Endodermal cell (in vitro differentiated cells): Measurements from ENCODE around the gene GOLPH3. TPM values are rescaled to one million over a fixed set of nuclear protein-coding genes. Genes with fewer than 3 reads are reported as not detected.
A peak's percentile ranks its signal among the peaks of the same experiment; 100 is the strongest.

Source experiments
- DNase-seq: peaks from one replicate; pipeline ENCODE4 v3.0.0-alpha.2; 2017
- H3K27ac ChIP-seq: 2 replicates; pipeline ENCODE4 v1.5.1; 2013; ENCODE audit warnings: mild to moderate bottlenecking, low read depth, low read length, moderate library complexity
- H3K27me3 ChIP-seq: 2 replicates; pipeline ENCODE4 v1.6.1; 2013; ENCODE audit warnings: mild to moderate bottlenecking, low read length, moderate library complexity; ENCODE audit not compliant: insufficient read depth, control insufficient read depth, poor library complexity, severe bottlenecking
- H3K36me3 ChIP-seq: 2 replicates; pipeline ENCODE4 v1.7.0; 2013; ENCODE audit warnings: mild to moderate bottlenecking, low read length, moderate library complexity; ENCODE audit not compliant: control insufficient read depth, insufficient read depth
- H3K4me1 ChIP-seq: one replicate; pipeline ENCODE4 v1.7.0; 2013; ENCODE audit warnings: low read length; ENCODE audit not compliant: control insufficient read depth, insufficient read depth
- H3K4me3 ChIP-seq: 2 replicates; pipeline ENCODE4 v1.5.1; 2013; ENCODE audit warnings: mild to moderate bottlenecking, low read length, moderate library complexity
- H3K9ac ChIP-seq: 2 replicates; pipeline ENCODE4 v1.6.1; 2013; ENCODE audit warnings: mild to moderate bottlenecking, low read length, moderate library complexity; ENCODE audit not compliant: poor library complexity, severe bottlenecking; ENCODE audit errors: extremely low read depth
- H3K9me3 ChIP-seq: 2 replicates; pipeline ENCODE4 v1.6.1; 2013; ENCODE audit warnings: mild to moderate bottlenecking, low read length, moderate library complexity; ENCODE audit not compliant: control insufficient read depth
- H3K27ac Mint-ChIP-seq: 2 replicates; pipeline ENCODE4 v1.8.0; 2020; ENCODE audit warnings: mixed read lengths
- H3K27me3 Mint-ChIP-seq: 2 replicates; pipeline ENCODE4 v1.8.0; 2021; ENCODE audit warnings: mild to moderate bottlenecking, mixed read lengths; ENCODE audit not compliant: insufficient read depth
- H3K36me3 Mint-ChIP-seq: 2 replicates; pipeline ENCODE4 v1.8.0; 2020; ENCODE audit warnings: low read depth, mixed read lengths
- H3K4me1 Mint-ChIP-seq: 2 replicates; pipeline ENCODE4 v1.8.0; 2020; ENCODE audit warnings: mixed read lengths
- H3K4me3 Mint-ChIP-seq: 2 replicates; pipeline ENCODE4 v1.8.0; 2020; ENCODE audit warnings: mild to moderate bottlenecking, moderate library complexity, mixed read lengths
- H3K9me3 Mint-ChIP-seq: 2 replicates; pipeline ENCODE4 v1.8.0; 2020; ENCODE audit warnings: mild to moderate bottlenecking, mixed read lengths
- WGBS, 2 experiments: methylation state at CpG; one replicate each; pipeline versions ENCODE4 v1.1.5 to v1.1.7; 2013; ENCODE audit warnings: missing lambda C conversion rate in 2 of 2, mixed read lengths in 1 of 2; ENCODE audit not compliant: insufficient coverage in 1 of 2, insufficient read length in 1 of 2; 5-methylcytosine and 5-hydroxymethylcytosine counted together
- long read RNA-seq, 4 experiments: library from polyadenylated mRNA in 2 of 4; library from RNA in 1 of 4; library from capped mRNA in 1 of 4; stranded (forward) in 3 of 4; unstranded in 1 of 4; transcript quantifications; one replicate each; pipeline ENCODE4 v2.0.0, GENCODE V29; 2020 to 2021; ENCODE audit warnings: inconsistent platforms in 1 of 4
- polyA plus RNA-seq, 2 experiments: library from polyadenylated mRNA; stranded (reverse); fragments of 50-300 nt; gene quantifications; one replicate each; pipeline ENCODE4 v1.2.3, GENCODE V29; 2013
- total RNA-seq, 2 donors: library from RNA; stranded (reverse); fragmentation: NEBNext Ultra II Directional in 1 of 2; extraction: Animal tissue kit (Norgen Biotek cat#: 25700) in 1 of 2; gene quantifications; 2 replicates in 1 of 2; 3 replicates in 1 of 2; pipeline ENCODE4 v1.2.1, GENCODE V29; 2021
- TF ChIP-seq, protein P1 (sequence below): fragments of 200-600 bp; sonication (generic); conservative IDR thresholded peaks from 2 replicates; pipeline ENCODE4 v1.5.0; 2021; ENCODE audit warnings: antibody characterized with exemption, mild to moderate bottlenecking

GOLPH3 gene
- 10 to 100 TPM; 89.4 to 90.7 TPM for total RNA-seq
- polyA plus RNA-seq (2013, experiment 1 of 2) = 68.2 TPM
- polyA plus RNA-seq (2013, experiment 2 of 2) = 64.9 TPM
- long read RNA-seq, experiment 1, transcript GOLPH3-201 (4 exons, 2,721 nt) = major isoform, 37 of 65 reads
- long read RNA-seq, experiment 1, partial matches to known transcripts = 2 of 65 reads
- long read RNA-seq, experiment 1, other reads (novel, unspliced or antisense) = 26 of 65 reads
- long read RNA-seq, experiment 2, transcript GOLPH3-203 (3 exons, 665 nt) = minor isoform, 6 of 245 reads
- long read RNA-seq, experiment 2, transcript GOLPH3-201 (4 exons, 2,721 nt) = major isoform, 220 of 245 reads
- long read RNA-seq, experiment 2, partial matches to known transcripts = 3 of 245 reads
- long read RNA-seq, experiment 2, other reads (novel, unspliced or antisense) = 13 of 245 reads
- long read RNA-seq, experiment 3, transcript GOLPH3-201 (4 exons, 2,721 nt) = major isoform, 38 of 48 reads
- long read RNA-seq, experiment 3, partial matches to known transcripts = 0 of 48 reads
- long read RNA-seq, experiment 3, other reads (novel, unspliced or antisense) = 9 of 48 reads
- long read RNA-seq, experiment 4, partial matches to known transcripts = 0 of 81 reads
- long read RNA-seq, experiment 4, other reads (novel, unspliced or antisense) = 81 of 81 reads

DNA sequence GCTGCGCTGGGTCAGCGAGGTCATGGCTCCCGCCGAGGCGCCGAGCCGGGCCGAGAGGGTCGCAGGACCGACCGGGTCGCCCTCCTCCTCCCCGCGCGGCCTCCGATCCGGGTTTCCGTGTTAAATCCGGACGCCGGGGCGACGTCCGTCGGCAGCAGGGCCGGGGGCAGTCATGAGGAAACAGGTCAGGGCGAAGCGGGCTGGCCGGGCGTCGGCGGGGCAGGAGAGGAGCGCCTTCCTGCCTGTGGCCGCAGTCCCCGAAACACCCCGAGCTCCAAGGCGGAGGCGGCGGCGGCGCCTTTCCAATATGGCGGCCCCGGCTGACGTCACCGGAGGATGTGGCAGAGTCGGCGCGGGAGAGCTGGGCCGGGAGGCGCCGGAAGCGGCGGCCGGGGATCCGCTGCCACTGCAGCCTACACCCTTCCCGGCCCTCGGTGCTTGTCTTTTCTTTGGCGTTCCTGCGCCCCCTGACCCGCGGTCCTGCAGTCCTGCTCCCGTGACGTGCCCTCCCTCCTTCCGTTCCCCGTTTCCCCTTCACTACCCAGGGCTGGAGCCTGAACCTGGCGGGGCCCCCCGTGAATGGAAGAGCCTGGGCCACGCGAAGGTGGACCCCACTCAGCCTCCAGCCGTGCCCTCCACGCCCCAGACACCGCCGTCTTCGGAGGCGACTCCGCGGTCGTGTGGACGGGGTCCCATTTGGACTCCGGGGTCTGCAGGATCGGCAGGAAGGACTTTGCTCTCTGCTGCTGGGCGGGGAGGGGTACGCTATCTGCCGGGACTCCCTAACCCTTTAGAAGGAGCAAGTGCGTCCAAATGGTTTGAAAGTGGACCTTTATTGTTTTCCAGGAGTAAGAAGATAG is at the start of gene GOLPH3:
Gene GOLPH3 (minus strand): TSS at position 309 of the 860 bp plus-strand sequence. CDS start 285 bp downstream, at position 24.
- peak within 1 kb of the TSS; percentile 91 for H3K4me3 Mint-ChIP-seq
- WGBS, 2 experiments = 0% methylated on average over 21 to 85 of the region's 85 CpGs
- peak within 1 kb of the TSS; percentile 97 for H3K27ac Mint-ChIP-seq
- Histone ChIP-seq H3K9ac (peak within 1 kb of the TSS; percentile 96), H3K4me3 (peak within 1 kb of the TSS; percentile 94), H3K4me1 (peaks cover 4% of the 10 kb centered on the region), H3K27me3 (no peaks in the 10 kb centered on the region), H3K36me3 (peaks cover 27% of the 10 kb centered on the region), H3K9me3 (no peaks in the 10 kb centered on the region), H3K27ac (peak within 1 kb of the TSS; percentile 99)
- H3K4me1 Mint-ChIP-seq = peaks cover 15% of the 10 kb centered on the region
- H3K27me3 Mint-ChIP-seq = peaks cover 3% of the 10 kb centered on the region
- H3K36me3 Mint-ChIP-seq = peaks cover 26% of the 10 kb centered on the region
- TF ChIP-seq, protein P1, sequence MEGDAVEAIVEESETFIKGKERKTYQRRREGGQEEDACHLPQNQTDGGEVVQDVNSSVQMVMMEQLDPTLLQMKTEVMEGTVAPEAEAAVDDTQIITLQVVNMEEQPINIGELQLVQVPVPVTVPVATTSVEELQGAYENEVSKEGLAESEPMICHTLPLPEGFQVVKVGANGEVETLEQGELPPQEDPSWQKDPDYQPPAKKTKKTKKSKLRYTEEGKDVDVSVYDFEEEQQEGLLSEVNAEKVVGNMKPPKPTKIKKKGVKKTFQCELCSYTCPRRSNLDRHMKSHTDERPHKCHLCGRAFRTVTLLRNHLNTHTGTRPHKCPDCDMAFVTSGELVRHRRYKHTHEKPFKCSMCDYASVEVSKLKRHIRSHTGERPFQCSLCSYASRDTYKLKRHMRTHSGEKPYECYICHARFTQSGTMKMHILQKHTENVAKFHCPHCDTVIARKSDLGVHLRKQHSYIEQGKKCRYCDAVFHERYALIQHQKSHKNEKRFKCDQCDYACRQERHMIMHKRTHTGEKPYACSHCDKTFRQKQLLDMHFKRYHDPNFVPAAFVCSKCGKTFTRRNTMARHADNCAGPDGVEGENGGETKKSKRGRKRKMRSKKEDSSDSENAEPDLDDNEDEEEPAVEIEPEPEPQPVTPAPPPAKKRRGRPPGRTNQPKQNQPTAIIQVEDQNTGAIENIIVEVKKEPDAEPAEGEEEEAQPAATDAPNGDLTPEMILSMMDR = peak; percentile 21
- DNase-seq = peak; percentile 98
- no peaks in the 10 kb centered on the region for H3K9me3 Mint-ChIP-seq

GRCh38 chr5:32222723-32223470 is 48.8 kb upstream of the GOLPH3 start:
- Mint-ChIP-seq H3K9me3 (peaks cover 3% of the 10 kb centered on the region), H3K4me1 (no peaks in the 10 kb centered on the region), H3K27me3 (no peaks in the 10 kb centered on the region), H3K27ac (no peak overlapping the region), H3K36me3 (peaks cover 12% of the 10 kb centered on the region), H3K4me3 (no peak overlapping the region)
- H3K4me1 ChIP-seq = no peaks in the 10 kb centered on the region
- H3K36me3 ChIP-seq = peaks cover 17% of the 10 kb centered on the region
- 95% methylated on average over 4 of the region's 5 CpGs; no CpG with 5 or more reads in 1 of the 2 experiments for WGBS, 2 experiments
- H3K27ac ChIP-seq = no peak overlapping the region
- no peak overlapping the region for H3K4me3 ChIP-seq
- H3K9ac ChIP-seq = no peak overlapping the region
- no peak for DNase-seq
- H3K27me3 ChIP-seq = no peaks in the 10 kb centered on the region
- H3K9me3 ChIP-seq = no peaks in the 10 kb centered on the region
- TF ChIP-seq, protein P1 = no peak
